Lower leg skin (tissue), 4 donors: ENCODE results near the gene JMJD4. TPM values are rescaled to one million over a fixed set of nuclear protein-coding genes. Genes with fewer than 3 reads are reported as not detected.

Experiments used
- DNase-seq, 2 donors: peaks; one replicate each; pipeline ENCODE4 v3.0.0-alpha.2; 2019; ENCODE audit warnings: low spot score in 2 of 2
- H3K4me3 ChIP-seq: fragments of 200-600 bp; sonication (generic); 2 replicates; pipeline ENCODE4 v1.5.1; 2017; ENCODE audit warnings: mild to moderate bottlenecking, low read depth; ENCODE audit not compliant: poor library complexity, severe bottlenecking
- CTCF ChIP-seq, 3 donors: fragments of 450-650 bp; IDR thresholded peaks; one replicate each; pipeline ENCODE4 v1.5.1; 2016; ENCODE audit warnings: antibody characterized with exemption in 3 of 3, mild to moderate bottlenecking in 3 of 3, moderate library complexity in 2 of 3
- POLR2A ChIP-seq, 2 donors: fragments of 450-650 bp; IDR thresholded peaks; one replicate each; pipeline ENCODE4 v1.6.1; 2016 to 2017; ENCODE audit warnings: antibody characterized with exemption in 2 of 2, mild to moderate bottlenecking in 1 of 2, moderate library complexity in 1 of 2
- WGBS, 2 donors: methylation state at CpG; one replicate each; pipeline ENCODE4 v1.1.5; 2018; 5-methylcytosine and 5-hydroxymethylcytosine counted together
- intact Hi-C: fragments of 100-400 bp; cut with DNase I; formaldehyde crosslinking; loops from one replicate; pipeline ENCODE4 v1.15.0; 2023; ENCODE audit warnings: low total_unique reads
- total RNA-seq, 4 donors: library from RNA; depleted of rRNA; stranded (reverse); fragments of >200 nt; gene quantifications; one replicate each; pipeline ENCODE4 v1.1.0, GENCODE V29; 2016

Gene JMJD4
- total RNA-seq, 4 donors from 2014 or later: 11.8 to 22.9 (median 14.6) TPM

- intact Hi-C loops: no loop called here
- no peak for TF ChIP-seq POLR2A (IDR thresholded peaks at IDR 0.05)
- no peak for TF ChIP-seq CTCF (IDR thresholded peaks at IDR 0.05)
- no peak for DNase-seq
- no peak overlapping the region for H3K4me3 ChIP-seq
- WGBS, 2 donors: 93 to 98% methylated on average over 7 of the region's 7 CpGs
Observed at GRCh38 chr1:227768125-227768439, 33.0 kb upstream of the JMJD4 start.

GRCh38 chr1:227767401-227768124, 32.5 kb upstream of the JMJD4 start:
- WGBS, 2 donors: 79 to 93% methylated on average over 6 of the region's 6 CpGs
- intact Hi-C loops: no loop called here
- DNase-seq: no peak
- TF ChIP-seq POLR2A (IDR thresholded peaks at IDR 0.05) (no peak), CTCF (IDR thresholded peaks at IDR 0.05) (no peak)
- no peak overlapping the region for H3K4me3 ChIP-seq

- intact Hi-C loops: no loop called here
- H3K4me3 ChIP-seq: no peak overlapping the region
- WGBS, 2 donors: 86 to 90% methylated on average over 12 to 19 of the region's 19 CpGs
- DNase-seq: no peak
- TF ChIP-seq CTCF (IDR thresholded peaks at IDR 0.05): no peak
- no peak for TF ChIP-seq POLR2A (IDR thresholded peaks at IDR 0.05)
Observed at GRCh38 chr1:227766653-227767277, 31.7 kb upstream of the JMJD4 start.

- WGBS, 2 donors: 78 to 79% methylated on average over 15 of the region's 17 CpGs
- no peak overlapping the region for H3K4me3 ChIP-seq
- DNase-seq: no peak
- intact Hi-C loops: no loop called here
- TF ChIP-seq POLR2A (IDR thresholded peaks at IDR 0.05) (no peak), CTCF (IDR thresholded peaks at IDR 0.05) (no peak)
Observed at GRCh38 chr1:227766015-227766634, 31.0 kb upstream of the JMJD4 start.

- no peak for DNase-seq
- no peak overlapping the region for H3K4me3 ChIP-seq
- intact Hi-C loops: no loop called here
- WGBS, 2 donors: 95 to 96% methylated on average over 8 of the region's 8 CpGs
- TF ChIP-seq POLR2A (IDR thresholded peaks at IDR 0.05) (no peak), CTCF (IDR thresholded peaks at IDR 0.05) (no peak)
Observed at GRCh38 chr1:227765261-227766014, 30.3 kb upstream of the JMJD4 start.
